NCI-H1417 (cell line): Measurements from ENCODE around the gene USP49.
A peak's percentile ranks its signal among the peaks of the same experiment; 100 is the strongest.

Experiments
- DNase-seq, 3 experiments: peaks; one replicate each; lab custom pipeline; 2025; lab: John Stamatoyannopoulos, UW

The USP49 gene

DNA sequence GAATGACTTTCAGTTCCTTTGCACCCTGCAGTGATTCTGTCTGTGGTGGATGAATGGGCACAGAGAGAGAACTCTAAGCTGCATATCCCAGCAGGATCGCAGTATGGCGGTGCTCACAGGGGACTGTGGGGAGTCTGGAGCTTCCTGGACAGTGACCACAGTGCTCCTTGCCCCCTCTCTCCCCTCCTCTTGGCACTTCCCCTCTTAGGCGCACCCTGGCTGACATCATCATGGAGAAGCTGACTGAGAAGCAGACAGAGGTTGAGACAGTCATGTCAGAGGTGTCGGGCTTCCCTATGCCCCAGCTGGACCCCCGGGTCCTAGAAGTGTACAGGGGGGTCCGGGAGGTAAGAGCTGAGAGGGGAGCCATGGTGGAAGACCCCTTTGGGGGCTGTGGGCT, 34.7 kb upstream of the USP49 start:
- DNase-seq, result no peak

DNA sequence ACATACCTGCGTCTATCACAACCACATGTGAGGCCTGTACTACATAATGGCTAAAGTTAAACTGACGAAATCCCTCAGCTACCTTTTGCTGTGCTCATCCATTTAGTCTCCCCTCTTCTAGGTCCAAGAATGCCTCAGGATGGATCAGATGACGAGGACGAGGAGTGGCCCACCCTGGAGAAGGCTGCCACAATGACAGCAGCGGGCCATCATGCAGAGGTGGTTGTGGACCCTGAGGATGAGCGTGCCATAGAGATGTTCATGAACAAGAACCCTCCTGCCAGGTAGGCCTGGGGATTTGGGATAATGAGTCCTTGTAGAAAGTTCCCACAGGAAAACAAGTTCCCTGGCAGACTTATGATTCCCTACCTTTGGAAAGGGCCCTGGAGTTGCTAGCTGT, 32.1 kb upstream of the USP49 start:
- no peak for DNase-seq

DNA sequence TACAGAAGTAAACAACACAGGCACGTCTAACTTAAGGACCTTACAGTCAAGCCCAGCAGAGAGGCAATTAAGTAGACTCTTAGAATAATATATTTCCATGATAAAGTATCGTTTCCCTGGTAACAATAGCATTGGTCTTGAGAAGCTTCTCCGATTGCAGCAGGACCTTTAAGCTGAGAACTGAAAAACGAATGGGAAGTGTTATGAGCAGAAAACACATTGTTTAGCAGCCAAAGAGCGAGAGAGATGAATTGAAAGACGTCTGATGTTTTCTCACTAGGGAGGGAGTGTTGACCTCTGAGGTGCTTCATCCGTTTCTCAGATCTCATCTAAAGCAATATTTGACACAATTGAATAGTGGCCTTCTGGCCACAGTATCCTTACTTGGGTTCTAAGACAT, 27.0 kb upstream of the USP49 start:
- DNase-seq, result no peak

GRCh38 chr6:41921712-41921998, 26.5 kb upstream of the USP49 start:
- DNase-seq, result no peak

GRCh38 chr6:41920921-41921711, 25.9 kb upstream of the USP49 start, which contains the start of the genes BYSL and MED20:
Gene BYSL, plus strand, starts transcription at chr6:41921499. Its CDS starts 64 bp downstream, at chr6:41921563.
Gene MED20, minus strand, starts transcription at chr6:41921139. Its CDS starts 121 bp downstream, at chr6:41921018.
- peak; percentile 93 to 98 (median 96) for DNase-seq

DNA sequence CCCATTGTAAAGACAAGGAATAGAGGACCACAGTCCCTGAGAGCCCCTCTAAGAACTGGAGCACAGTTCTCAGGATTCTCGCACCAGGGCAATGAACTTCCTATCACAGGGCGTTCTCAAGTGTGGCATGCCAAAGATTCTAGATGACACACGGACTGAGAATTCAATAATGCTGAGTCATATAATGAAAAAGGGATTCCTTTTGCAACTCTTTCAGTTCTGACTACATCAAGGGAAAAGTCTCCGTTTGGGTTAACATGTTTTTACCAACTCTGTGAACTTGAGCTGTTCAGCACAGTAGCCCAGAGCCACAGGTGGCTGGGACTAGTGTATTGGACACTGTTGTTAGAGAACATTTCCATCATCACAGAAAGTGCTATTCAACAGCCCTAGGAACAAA, 22.4 kb upstream of the USP49 start:
- no peak for DNase-seq

DNA sequence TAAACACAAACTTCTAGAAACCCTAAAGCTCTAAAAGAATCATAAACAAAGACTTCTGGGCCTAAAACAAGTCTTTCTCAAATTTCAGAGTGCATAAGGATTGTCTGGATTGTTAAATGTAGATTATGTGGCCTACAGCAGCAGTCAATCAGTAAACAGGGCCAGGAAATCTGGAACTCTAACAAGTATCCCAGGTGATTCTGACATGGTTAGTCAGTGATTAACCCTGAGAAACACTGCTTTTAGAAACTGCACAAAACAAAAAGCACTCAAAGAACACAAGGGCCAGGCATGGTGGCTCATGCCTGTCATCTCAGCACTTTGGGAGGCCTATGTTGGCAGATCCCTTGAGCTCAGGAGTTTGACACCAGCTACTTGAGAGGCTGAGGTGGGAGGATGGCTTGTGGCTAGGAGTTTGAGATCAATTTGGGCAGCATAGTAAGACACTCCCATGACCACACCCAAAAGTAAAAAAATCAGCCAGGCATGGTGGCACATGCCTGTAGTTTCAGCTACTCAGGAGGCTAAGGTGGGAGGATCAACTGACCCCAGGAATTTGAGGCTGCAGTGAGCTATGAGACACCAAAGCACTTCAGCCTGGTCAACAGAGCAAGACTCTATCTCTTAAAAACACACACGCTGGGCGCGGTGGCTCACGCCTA, 19.8 kb upstream of the USP49 start:
- no peak for DNase-seq

DNA sequence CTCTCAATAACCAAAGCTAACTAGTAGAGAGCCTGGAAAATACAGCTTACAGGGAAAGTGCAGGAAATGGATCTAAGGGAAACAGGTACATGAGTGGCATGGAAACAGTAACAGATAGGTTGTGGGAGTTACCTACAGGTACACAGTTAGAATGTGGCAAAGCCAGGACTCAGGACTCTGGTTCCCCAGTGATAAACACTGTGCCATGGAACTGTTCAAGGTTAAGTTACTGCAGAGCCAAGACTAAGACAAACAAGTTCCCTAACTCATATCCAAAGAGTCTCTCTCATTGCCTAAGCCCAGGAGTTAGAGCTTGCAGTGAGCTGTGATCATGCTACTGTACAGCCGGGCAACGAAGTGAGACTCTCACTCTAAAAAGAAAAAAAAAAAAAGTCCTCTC, 19.2 kb upstream of the USP49 start:
- DNase-seq, result no peak

DNA sequence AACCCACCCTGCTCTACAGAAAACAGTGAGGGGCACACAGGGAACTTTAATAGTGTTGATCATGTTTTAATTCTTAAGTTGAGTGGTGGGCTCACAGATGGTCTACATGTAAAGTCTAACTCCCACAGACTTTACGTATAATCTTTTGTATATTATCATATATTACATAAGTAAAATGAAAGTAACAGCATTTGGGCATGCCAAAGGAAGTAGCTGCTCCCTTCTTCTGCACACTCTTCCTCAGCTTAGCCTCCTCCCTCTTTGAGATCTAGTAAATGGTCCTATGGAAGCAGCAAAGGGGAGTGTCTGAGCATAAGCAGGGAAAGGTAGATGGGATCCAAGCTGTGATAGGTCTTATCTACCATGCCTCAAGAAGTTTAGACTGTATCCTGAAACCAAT, 14.6 kb upstream of the USP49 start:
- DNase-seq, result no peak

DNA sequence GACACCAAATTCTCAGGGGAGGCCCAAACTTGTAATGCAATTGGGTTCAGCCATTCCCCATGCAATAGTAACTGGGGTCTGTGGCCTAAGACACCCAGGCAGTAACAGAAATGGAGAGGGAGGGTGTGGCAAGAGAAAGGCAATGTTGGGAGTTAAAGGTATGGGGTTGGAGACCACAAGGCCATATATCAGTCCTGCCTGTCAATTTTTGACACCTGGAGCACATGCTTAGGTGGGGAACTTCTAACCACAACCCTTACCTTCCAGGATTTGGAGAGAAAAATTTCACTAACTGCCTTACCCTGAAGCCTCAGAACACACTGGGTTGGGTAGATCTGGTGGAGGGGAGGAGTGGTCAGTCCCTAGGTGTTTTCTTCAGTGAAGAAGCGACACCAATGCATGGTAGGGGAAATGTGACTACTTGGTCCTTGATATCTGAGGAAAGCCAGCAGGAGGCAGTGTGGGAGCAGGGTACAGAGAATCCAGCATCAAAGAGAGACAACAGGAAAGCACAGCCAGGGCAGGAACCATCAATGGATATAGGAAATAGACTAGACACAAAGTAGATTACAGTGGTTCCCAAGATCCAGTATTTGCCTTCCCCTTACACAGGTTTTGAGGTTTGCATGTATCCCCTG, 6.8 kb upstream of the USP49 start:
- DNase-seq, result no peak

GRCh38 chr6:41900861-41901260, 5.7 kb upstream of the USP49 start:
- no peak for DNase-seq

DNA sequence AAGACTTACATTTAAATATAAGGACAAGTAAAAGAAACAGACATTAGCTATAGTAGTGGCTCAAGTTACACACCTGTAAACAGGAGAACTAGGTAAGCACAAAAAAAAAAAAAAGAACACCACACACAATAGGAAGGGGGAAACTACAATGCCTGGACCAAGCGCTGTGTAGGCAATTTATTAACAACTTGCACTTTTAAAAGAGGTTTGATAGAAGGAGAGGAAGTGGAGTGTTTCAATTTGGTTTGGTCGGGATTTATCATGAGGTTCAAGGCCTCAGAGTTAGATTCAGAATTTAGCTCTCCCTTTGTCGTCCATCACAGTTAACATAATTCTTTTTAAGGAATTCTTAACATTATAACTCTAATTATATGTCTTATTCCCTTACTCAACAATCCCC, 1.1 kb upstream of the USP49 start:
- no peak for DNase-seq

GRCh38 chr6:41894366-41895299, 542 bp downstream of the USP49 start:
- DNase-seq, result peak; percentile 9 to 89 (median 80)

DNA sequence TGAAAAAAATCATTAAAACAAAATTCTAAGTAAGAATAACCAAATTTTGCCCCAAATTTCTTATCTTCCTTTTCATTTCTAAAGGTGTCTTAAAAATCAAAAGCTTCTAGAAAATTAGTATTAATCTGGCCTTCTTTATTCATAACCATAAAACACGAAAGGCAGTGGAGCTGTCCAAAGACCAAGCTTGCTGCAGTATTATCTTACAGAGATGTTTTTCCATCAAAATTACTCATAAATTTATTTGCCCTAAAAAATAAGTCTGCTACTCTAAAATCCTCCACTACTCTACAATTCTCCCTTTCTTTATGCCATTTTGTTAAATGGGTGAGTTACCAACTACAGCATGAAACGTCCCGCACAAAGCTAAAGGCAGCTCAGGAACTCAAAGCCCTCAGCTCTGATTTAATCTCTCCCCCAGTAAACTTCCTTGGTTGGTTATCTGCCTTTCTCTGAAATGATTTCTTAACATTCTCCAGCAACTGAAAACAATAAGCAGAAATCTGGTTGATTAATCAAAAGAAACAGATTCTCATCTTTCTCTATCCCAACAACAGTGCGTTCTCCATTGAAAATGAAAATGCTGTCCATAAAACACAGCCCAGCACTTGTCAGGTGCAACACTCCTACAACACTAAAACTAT, 2.1 kb downstream of the USP49 start:
- peak in 1 of 3 experiments; percentile 27 for DNase-seq

GRCh38 chr6:41887331-41887751, 7.8 kb downstream of the USP49 start:
- DNase-seq, result no peak

- no peak for DNase-seq
Observed at GRCh38 chr6:41885930-41886329, 9.2 kb downstream of the USP49 start.

- no peak for DNase-seq
Observed at GRCh38 chr6:41884957-41885356, 10.2 kb downstream of the USP49 start.

GRCh38 chr6:41881506-41881905, 13.7 kb downstream of the USP49 start:
- no peak for DNase-seq

DNA sequence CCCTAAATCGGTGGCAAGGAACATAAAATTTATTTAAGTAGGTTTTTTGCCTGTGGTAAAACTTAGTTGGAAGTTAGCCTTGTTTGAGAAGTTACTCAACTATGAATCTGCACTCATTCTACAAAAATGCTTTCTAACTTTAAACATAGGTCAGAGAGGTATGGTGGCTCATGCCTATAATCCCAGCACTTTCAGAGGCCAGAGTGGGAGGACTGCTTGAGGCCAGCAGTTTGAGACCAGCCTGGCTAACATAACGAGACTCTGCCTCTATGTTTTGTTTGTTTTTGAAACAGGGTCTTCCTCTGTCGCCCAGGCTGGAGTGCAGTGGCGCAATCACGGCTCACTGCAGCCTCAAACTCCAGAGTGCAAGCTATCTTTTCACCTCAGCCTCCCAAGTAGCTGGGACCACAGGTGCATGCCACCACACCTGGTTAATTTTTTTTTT, 16.2 kb downstream of the USP49 start:
- DNase-seq, result no peak

DNA sequence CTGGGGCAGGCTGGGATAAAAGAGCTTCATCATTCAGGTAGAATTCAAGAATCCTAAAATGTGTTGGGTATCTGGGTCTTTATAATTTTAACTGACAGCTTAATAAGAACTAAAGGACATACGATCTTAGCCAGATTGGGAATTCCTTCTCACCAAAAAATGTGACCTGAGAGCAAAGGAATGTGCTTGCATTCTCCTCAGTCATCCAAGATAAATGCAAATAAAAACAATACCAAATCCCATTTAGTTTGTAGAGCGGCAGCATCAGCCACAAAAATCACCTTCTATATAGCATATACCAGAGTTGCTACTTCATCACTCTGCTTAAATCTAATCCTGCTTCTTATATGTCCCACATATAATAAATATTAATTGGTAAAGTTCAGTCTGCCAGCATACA, 16.9 kb downstream of the USP49 start:
- DNase-seq, result no peak

DNA sequence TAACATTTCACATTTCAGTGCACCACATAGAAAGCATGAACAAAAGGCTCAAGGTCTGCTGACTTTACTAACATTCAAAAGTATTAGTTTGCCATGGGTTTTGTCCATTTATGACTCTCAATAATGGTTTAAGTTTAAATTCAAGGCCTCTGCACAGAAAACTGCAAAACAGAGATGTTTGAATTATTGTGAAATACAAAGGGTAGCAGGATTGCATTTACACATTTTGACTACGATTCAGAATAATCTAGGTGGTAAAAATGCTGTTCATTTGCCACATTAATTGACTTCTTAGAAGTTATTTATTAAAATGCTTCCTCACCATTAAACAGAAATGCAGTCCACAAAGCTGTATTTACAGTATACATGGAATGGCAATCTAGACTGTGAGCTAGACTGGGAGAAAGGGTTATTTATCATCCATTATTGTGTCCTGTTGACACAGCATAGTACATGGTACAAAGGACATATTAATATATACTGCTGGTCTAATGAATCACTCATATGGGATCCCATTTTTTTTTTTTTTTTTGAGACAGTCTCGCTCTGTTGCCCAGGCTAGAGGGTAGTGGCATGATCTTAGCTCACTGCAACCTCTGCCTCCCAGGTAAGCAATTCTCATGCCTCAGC, 18.0 kb downstream of the USP49 start:
- DNase-seq, result peak in 1 of 3 experiments; percentile 19
